ENCODE data around the gene DTX1.
"Not testable (repeated sequence)": the region's sequence is repeated elsewhere in the genome, so short reads cannot be mapped to it uniquely, and the experiment has no call there.

DTX1 gene

DNA sequence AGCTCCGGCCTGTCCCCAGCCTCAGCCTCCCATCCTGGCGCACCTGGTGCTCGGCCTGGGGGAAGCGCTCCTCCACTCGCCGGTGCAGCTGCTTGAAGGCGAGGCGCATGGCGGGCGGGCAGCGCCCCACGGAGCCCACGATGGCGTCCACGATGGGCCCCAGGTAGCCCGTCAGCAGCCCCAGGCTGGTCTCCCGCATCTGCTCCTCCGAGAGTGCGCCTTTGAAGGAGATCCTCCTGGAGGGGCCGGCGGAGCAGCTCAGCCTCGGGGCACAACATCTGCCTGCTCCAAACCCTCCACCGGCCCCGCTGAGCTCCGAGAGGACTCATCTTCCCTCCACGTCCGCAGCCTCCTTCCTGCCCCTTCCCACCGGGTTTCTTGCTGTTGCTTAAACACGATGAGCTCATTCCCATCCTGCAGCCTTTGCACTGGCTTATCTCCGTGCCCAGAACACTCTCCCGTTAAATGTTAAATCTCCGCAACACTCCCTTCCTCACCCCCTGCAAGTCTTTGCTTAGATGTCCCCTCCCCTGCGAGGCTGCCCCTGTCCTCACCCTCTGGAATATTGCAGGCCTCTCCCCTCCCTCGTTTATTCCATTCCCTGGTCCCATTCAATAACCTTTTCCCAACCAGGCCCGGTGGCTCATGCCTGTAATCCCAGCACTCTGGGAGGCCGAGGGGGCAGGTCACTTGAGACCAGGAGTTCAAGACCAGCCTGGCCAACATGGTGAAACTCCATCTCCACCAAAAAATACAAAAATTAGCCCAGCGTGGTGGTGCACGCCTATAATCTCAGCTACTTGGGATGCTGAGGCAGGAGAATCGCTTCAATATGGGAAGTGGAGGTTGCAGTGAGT, 55.7 kb downstream of the DTX1 start:
- no peak for DNase-seq (ENCODE audit: low read depth in 2 of 3, low spot score in 1 of 3)

DNA sequence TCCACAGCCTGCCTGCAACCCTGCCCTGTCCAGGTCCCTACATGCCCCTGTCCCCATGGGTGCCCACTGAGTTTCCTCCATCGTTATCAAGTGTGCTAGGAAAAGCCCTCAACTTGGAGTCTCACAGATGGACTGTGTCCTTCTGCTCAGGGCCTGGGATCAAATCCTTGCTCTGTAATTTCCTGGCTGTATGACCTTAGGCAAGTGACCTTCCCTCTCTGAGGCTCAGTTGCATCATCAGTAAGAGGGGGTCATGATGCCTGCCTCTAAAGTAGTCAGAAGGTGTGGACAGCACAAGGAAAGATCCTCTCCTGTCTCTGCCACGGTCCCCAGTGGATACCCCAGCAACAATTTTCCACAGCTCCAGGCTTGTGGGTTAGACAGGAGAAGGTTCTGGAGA, 56.9 kb downstream of the DTX1 start:
- no peak for DNase-seq (ENCODE audit: low read depth in 2 of 3, low spot score in 1 of 3)

DNA sequence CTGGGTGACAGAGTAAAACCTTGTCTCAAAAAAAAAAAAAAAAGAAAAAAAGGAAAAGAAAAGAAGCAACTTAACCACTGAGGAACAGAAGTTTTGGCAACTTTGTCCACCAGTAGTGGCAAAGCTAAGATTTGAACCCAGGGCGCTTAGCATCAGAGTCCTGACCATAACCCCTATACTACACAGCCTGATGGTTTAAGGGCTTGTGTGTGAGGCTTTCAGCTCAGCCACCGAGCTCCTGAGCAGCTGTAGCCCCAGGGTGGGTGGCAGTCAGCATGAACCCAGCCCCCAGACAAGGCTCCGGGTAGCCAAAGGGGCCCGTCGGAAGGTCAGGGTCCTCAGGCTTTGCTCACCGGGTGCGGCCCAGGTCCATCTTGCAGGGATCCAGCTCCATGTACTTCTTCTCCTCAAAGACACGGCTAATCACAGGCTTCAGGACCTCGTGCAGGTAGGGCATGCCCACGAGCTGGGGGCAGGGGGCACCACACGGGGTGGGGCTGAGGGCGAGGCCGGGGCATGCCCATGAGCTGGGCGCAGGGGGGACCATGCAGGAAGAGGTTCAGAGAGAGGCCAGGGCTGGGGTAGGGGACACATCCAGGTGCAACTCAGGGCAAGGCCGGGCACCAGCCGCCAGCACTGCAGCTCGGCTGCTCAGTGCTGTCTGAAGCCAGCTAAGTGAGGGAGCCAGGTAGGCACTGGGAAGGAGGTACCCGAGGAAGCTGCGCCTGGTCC, 58.1 kb downstream of the DTX1 start:
- no peak for DNase-seq (ENCODE audit: low read depth in 2 of 3, low spot score in 1 of 3)

DNA sequence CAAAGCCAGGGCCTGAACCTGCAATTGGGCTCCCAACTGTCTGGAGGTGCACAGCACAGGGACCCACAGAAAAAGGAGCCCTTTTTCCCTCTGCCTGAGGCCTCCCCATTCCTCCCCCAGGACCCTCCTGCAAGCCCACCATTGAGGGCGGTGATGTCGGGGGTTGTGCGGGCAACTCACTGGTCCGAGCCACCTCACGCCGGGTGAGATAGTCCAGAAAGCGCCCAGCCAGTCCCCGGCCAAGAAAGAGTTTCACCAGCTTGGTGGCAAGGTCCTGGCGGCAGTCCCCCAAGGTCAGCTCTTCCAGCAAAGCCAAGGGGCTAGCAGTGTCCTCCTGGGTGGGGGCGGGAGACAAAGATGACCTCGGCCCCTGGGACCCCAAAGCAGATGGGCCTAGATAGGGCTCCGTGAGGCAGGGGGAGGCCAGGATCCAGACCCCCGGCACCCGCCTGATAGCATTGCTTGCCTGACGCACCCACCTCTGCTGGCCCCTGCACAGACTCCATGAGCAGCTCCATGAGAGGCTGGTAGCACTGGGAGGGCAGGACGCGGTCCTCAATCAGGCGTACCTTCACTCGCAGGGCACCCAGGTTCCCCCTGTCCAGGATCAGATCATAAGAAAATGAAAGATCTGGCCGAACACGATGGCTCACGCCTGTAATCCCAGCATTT, 59.1 kb downstream of the DTX1 start:
- DNase-seq (ENCODE audit: low read depth in 2 of 3, low spot score in 1 of 3), result no peak

DNA sequence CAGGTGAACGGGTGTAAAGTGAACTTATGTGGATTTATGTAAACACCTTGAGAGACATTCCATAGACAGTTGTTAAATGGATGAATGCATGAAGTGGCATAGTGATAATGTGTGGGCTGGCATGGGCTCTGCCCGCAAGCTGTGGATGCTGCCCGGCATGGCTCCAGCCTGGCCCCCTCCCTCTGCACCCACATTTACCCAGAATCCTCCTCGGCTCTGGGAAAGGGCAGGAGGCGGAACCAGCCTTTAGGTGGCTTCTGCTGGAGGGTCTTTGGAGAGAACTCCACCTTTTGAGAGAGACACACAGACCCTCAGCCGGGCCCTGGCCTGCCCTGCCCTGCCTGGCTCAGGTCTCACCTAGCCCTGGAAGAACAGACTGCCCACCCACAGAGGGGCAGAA, 60.3 kb downstream of the DTX1 start:
- no peak for DNase-seq (ENCODE audit: low read depth in 2 of 3, low spot score in 1 of 3)

DNA sequence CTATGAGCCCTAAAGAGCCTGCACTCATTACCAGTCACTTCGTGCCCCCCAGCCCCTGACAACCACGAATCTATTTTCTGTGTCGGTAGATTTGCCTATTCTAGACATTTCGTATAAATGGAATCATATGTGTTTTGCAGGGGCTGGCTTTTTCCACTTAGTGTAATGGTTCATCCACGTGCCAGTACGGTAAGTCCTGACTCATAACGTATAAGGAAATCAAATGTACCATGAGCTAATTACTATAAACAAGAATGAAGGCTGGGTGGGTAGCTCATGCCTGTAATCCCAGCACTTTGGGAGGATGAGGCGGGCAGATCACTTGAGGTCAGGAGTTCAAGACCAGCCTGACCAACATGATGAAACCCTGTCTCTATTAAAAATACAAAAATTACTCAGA, 61.2 kb downstream of the DTX1 start:
- DNase-seq (ENCODE audit: low read depth in 2 of 3, low spot score in 1 of 3), result not testable (repeated sequence)

DNA sequence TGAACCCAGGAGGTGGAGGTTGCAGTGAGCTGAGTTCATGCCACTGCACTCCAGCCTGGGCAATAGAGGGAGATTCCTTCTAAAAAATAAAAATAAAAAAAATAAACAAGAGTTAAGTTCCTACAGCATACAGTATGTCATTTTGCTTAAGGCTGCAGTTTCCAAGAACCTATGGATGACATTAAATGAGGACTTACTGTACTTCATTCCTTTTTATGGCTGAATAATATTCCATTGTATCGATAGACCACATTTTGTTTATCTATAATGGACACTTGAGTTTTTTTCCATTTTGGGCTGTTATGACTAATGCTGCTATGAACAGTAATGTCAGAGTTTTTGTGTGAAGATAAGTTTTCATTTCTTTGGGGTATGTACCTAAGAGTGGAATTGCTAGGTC, 61.6 kb downstream of the DTX1 start:
- no peak for DNase-seq (ENCODE audit: low read depth in 2 of 3, low spot score in 1 of 3)

DNA sequence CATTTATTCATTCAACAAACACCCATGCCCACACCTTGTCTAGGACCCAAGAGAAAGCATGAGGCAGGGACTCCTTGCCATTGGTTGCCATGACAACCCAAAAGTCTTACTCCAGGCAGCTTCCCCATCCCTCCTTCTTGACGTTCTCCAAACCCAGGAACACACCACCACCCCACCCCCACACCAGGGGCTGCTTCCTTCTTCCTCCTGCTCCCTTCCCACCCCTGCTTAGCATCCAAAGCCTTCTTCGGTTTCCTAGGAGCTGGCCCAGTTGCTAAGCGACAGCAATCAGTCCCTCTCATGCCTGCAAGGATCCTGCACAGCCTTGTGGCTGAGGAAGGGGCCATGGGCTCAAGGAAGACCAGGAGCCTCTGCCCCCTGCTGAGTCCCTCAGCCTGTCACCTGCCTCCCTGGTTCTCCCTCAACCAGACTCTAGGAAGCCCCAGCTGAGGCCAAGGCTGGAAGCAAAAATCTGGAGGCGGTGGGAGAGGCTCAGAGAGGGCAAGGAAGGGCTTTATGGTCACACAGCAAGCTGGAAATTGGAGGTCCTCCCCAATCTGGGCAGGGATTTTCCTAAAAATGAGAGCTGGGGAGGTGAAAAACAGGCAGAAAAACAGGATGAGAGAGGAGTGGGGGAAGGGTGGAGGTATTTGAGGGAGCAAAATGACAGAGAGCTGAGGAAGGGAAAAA, 63.6 kb downstream of the DTX1 start:
- DNase-seq (ENCODE audit: low read depth in 2 of 3, low spot score in 1 of 3), result no peak

DNA sequence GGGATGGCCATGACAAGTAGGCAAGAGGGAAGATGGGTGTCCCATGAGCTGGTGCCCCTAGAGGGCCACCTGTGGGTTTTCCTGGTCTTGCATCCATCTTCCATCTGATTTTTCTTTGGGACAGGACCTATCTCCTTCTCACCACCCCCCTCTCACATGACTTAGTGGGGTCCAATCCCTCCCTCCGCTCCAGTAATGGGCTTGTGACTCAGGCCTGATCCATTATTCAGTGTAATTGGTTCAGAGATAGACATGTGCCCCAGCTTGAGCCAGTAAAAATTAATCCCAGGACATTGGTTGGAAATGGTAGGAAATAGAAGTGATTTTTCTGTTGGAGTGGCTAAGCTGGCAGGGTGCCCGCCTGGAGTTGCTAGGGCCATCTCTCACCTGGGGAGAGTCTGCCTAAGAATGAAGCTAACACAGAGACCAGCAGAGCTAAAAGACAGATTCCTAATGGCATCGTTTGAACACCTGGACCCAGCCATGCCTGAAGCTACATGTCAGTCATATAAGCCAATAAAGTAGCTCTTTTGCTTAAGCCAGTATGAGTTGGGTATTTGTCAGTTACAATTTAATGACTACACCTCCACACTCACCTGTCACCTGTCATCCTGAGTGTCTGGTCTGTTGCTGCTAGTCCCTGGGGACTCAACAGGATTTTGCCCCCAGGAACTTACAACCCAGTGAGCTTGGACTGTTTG, 64.3 kb downstream of the DTX1 start:
- DNase-seq (ENCODE audit: low read depth in 2 of 3, low spot score in 1 of 3), result no peak

DNA sequence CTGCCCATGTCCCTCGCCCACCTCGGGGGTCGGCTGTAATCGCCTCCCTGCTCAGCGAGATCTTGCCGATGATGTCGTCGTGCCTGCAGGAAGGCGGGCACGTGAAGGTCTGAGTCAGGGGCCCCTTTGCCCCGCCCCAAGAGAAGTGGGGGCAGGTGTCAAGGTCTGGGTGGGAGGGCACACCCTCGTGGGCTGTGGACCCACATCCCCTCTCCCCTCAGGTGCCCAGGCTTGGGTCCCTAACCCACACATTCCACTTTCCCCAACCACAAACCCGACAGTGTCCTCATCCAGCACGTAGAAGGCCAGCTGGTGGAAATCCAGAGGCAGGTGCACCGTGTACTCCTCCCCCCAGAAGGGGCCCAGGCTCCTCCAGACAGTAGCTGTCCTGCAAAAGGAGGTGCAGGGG, 71.3 kb downstream of the DTX1 start:
- no peak for DNase-seq (ENCODE audit: low read depth in 2 of 3, low spot score in 1 of 3)

DNA sequence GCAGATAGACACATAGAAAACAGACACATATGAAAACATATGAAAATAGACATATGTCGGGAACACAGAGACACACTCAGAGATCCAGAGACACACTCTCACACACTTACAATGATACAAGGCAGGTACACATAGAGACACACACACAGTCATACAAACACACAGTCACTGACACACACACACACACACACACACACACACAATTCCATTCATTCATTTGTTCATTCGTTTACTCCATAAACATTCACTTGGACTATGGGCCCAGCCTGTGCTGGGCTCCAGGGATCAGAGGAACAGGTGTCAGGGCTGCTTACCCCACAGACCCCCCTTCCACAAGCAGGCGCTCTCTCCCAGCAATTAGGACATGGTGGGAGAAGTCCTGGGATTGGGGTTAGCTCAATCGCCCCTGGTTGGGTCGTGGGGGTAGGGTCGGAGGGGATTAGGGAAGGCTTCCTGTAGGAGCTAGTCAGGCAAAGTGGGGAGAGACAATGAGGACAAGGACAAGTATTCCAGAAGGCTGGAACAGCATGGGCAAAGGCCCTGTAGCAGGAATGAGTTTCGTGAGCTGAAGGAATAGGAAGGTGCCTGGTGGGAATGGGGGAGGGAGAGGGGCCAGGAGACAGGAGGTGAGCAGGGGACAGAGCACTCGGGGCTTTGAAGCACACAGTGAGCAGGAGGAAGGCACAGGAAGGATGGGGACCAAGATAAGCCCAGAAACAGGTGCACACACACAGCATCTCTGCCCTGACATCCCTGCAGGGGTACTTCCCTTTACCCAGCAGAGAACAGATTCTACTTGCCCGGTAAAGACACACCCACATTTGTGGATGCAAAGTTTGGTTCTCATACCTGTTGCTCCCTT, 72.5 kb downstream of the DTX1 start:
- DNase-seq (ENCODE audit: low read depth in 2 of 3, low spot score in 1 of 3), result no peak

DNA sequence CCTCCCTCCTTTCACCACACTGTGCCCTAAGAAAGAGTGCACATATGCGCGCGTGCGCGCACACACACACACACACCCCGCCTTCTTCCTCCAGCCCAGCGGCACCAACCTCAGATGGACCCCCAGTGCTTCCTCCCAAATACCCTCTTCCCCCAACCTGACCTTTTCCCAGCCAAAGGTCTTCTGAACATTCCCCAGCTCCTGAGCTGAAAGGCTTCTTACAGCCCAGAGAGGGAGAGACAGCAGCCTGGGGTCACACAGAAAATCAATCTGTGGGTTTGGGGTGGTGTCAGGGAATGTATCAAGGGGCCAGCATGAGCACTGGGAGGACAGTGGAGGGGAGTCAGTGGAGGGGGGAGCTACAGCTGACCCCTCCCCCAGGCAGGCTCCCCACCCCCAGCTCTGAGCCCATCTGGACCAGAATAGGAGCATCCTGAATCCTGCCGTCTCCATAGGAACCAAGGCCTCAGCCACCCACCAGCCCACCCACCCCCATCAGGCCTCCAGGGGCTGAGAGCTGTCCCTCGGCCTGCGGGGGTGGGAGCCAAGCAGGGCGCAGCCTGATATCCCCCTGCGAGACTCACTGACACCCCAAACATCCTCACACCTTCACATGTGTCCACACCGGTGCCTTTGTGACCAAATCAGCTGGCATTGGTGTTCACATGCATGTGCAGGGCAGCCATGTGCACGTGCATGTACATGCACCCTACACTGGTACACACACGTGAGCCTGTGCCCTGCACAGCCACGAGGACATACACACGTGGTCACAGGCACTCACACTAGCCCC, 73.3 kb downstream of the DTX1 start:
- DNase-seq (ENCODE audit: low read depth in 2 of 3, low spot score in 1 of 3), result no peak

DNA sequence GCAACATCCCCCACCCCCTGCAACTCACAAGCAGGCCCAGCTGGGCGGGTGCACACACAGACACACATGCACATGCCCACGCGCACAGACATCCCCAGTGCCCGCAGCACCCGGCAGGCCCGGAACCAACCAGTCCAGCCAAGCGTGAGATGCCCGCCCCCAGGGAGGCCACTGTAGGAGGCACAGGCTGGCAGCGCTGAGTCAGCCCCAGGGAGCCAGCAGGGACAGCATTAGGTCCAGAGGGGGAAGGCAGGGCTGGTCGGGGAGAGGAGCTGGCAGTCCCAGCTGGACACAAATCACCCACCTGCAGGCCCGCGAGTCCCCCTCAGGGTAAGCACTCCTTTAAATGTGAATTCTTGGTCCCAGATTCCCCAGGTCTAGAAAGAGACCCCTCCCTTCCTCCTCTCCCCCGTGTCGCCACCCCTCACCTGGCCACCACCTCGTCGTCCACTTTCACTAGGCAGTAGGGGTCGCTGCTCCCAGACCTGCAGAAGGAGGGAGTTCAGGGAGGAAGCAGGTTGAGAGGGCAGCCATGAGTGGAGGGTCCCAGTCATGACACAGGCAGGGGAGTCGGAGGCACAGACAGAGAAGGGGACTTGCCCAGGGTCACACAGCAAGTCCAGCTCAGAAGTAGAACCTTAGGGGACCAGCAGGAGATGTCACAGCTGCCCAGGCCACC, 74.1 kb downstream of the DTX1 start:
- DNase-seq (ENCODE audit: low read depth in 2 of 3, low spot score in 1 of 3), result no peak

DNA sequence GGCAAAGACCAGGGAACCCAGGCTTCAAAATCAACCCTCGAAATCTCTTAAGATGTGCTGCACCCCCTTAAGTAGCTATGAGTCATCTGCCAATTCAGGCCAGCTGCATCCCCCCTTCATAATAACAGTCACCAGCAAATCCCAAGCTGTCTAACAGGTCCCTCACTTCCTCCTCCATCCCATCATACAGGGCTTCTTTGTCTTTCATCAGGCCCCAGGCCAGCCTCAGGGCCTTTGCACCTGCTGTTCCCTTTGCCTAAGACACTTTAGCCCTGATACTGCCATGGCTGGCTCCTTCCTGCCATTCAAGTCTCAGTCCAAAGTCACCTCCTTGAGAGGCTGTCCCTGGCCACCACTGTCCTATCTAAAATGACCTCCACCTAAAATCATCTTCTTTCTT, 75.0 kb downstream of the DTX1 start:
- DNase-seq (ENCODE audit: low read depth in 2 of 3, low spot score in 1 of 3), result no peak

DNA sequence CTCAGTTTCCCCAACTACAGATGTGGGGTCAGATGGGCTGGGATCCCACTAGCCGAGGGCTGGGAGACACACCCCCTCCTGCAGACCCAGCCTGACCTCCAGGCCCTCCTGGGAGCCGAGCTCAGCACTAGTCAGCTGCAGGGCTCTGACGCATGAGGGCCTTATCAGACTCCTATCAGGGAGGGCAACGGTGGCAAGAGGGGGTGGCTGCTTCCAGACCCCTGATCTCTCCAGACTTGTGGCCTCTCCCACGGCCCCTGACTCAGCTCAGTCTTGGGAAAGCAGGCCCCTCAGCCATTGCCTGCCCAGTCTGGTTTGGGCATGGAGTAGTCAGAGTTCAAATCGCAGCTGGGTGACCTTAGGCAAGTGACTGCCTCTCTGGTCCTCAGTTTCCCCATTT, 76.5 kb downstream of the DTX1 start:
- DNase-seq (ENCODE audit: low read depth in 2 of 3, low spot score in 1 of 3), result no peak

DNA sequence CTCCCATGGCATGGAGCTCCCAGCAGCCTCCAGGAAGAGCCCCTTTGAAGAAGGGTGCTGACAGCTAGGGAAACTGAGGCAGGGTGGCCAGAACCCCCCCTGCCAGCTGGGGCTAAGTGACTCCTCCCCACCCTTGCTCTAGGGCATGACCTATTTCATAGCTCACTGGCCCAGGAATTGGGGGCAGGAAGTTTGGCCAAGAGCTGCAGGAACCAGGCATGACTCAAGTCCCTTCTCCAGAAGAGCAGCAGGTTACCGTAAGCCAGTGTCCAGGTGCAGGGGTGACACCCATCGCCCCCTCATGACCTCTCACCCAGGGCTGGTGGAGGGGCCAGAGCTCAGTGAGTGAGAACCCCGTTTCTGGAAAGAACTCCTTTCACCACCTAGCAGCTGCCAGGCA, 77.1 kb downstream of the DTX1 start:
- no peak for DNase-seq (ENCODE audit: low read depth in 2 of 3, low spot score in 1 of 3)

DNA sequence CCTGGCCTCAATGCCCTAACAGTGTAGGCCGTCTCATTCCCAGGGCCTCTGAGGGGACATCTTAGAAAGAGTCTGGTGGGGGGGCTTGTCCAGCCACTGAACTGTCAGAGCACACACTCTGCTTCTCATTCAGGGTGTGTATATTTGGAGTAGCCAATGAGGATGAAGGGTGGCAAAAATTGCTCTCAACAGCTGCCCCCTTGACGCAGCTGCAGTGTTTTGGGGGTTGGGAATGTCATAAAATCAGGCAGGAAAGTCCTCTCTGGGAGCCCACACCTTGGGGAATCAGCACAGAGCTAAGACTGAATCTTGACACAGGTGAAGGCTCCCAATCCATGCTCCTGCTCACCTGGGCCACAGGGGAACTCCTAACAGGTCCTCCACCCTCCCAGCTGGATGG, 77.5 kb downstream of the DTX1 start:
- DNase-seq (ENCODE audit: low read depth in 2 of 3, low spot score in 1 of 3), result no peak

DNA sequence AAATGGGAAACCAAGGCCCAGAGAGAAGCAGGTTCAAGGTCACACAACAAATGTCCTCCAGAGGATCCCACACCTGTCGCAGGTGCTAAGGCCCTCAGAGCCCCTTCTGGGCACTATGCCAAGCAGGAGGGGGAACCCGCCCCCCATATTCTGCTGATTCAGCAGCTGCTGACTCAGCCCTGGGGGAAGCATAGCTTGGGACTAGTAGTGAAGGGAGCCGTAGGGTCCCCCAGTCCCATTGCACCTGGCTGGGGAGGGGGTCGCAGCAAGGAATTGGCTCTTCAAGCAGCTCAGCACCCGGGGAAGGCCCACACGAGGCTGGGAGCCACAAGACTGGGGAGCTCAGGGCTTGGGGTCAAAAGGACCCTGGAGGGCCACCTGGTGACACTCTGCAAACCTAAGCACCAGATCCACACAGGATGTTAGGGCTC, 78.0 kb downstream of the DTX1 start:
- DNase-seq (ENCODE audit: low read depth in 2 of 3, low spot score in 1 of 3), result no peak

Data from stimulated activated CD4-positive, alpha-beta T cell treated with anti-CD3 and anti-CD28 coated beads, Interleukin-12 subunit alpha, Interleukin-12 subunit beta, amount 100 ng/mL, for 48 hours (primary cell).